ENCODE measurements around the gene PNLIPRP1. TPM values are rescaled to one million over a fixed set of nuclear protein-coding genes. Genes with fewer than 3 reads are reported as not detected.

The PNLIPRP1 gene
- total RNA-seq, 1 donor from 2014 or later, result not detected

- H3K4me1 Mint-ChIP-seq (ENCODE audit: low read depth), result no peaks in the 10 kb centered on the region
- TF ChIP-seq CTCF (IDR thresholded peaks at IDR 0.05), result peak; percentile 40
Observed at GRCh38 chr10:116654816-116655215, 64.1 kb downstream of the PNLIPRP1 start.

GRCh38 chr10:116655568-116655967 is 64.8 kb downstream of the PNLIPRP1 start:
- Mint-ChIP-seq H3K4me3 (ENCODE audit: unreplicated experiment) (no peak overlapping the region), H3K9me3 (ENCODE audit: low read depth) (peaks cover 12% of the 10 kb centered on the region), H3K36me3 (ENCODE audit: low read depth) (no peaks in the 10 kb centered on the region), H3K4me1 (ENCODE audit: low read depth) (no peaks in the 10 kb centered on the region), H3K27ac (ENCODE audit: unreplicated experiment) (no peak overlapping the region), H3K27me3 (ENCODE audit: low read depth) (peaks cover 11% of the 10 kb centered on the region)
- no peak for TF ChIP-seq CTCF (IDR thresholded peaks at IDR 0.05)
- no peak for DNase-seq (ENCODE audit: low spot score)

More at GRCh38 chr10:116654816-116655215, 64.1 kb downstream of the PNLIPRP1 start:
- H3K27ac Mint-ChIP-seq (ENCODE audit: unreplicated experiment), result no peak overlapping the region
- peaks cover 18% of the 10 kb centered on the region for H3K9me3 Mint-ChIP-seq (ENCODE audit: low read depth)
- no peak overlapping the region for H3K4me3 Mint-ChIP-seq (ENCODE audit: unreplicated experiment)
- no peak for DNase-seq (ENCODE audit: low spot score)
- no peaks in the 10 kb centered on the region for H3K36me3 Mint-ChIP-seq (ENCODE audit: low read depth)
- peaks cover 11% of the 10 kb centered on the region for H3K27me3 Mint-ChIP-seq (ENCODE audit: low read depth)

- H3K27ac Mint-ChIP-seq (ENCODE audit: unreplicated experiment), result no peak overlapping the region
- peaks cover 7% of the 10 kb centered on the region for H3K9me3 Mint-ChIP-seq (ENCODE audit: low read depth)
- H3K27me3 Mint-ChIP-seq (ENCODE audit: low read depth), result peaks cover 14% of the 10 kb centered on the region
- no peak for TF ChIP-seq CTCF (IDR thresholded peaks at IDR 0.05)
- H3K36me3 Mint-ChIP-seq (ENCODE audit: low read depth), result no peaks in the 10 kb centered on the region
- no peak overlapping the region for H3K4me3 Mint-ChIP-seq (ENCODE audit: unreplicated experiment)
- DNase-seq (ENCODE audit: low spot score), result no peak
- H3K4me1 Mint-ChIP-seq (ENCODE audit: low read depth), result no peaks in the 10 kb centered on the region
Observed at GRCh38 chr10:116656044-116656443, 65.3 kb downstream of the PNLIPRP1 start.

GRCh38 chr10:116657863-116658551 is 67.2 kb downstream of the PNLIPRP1 start:
- Mint-ChIP-seq H3K9me3 (ENCODE audit: low read depth) (no peaks in the 10 kb centered on the region), H3K36me3 (ENCODE audit: low read depth) (no peaks in the 10 kb centered on the region), H3K27ac (ENCODE audit: unreplicated experiment) (no peak overlapping the region), H3K4me3 (ENCODE audit: unreplicated experiment) (no peak overlapping the region), H3K4me1 (ENCODE audit: low read depth) (no peaks in the 10 kb centered on the region), H3K27me3 (ENCODE audit: low read depth) (peaks cover 3% of the 10 kb centered on the region)
- no peak for TF ChIP-seq CTCF (IDR thresholded peaks at IDR 0.05)
- no peak for DNase-seq (ENCODE audit: low spot score)

Other genes with a start within 250 kb of the PNLIPRP1 start
- not detected in 3 replicates for gene PNLIPRP3, start 163.1 kb upstream of the PNLIPRP1 start, total RNA-seq
- not detected in 3 replicates for gene PNLIP, start 45.0 kb upstream of the PNLIPRP1 start, total RNA-seq
- gene PNLIPRP2, start 30.0 kb downstream of the PNLIPRP1 start, total RNA-seq, result not detected in 3 replicates
- 5.8 to 9.7 TPM (median 6.9 TPM) in 3 replicates for gene HSPA12A, start 151.6 kb downstream of the PNLIPRP1 start, total RNA-seq